Activated B cell treated with CpG ODN at 0.5 μM for 24 hours (primary cell): Measurements from ENCODE around the gene SPATA16. TPM values are rescaled to one million over a fixed set of nuclear protein-coding genes. Genes with fewer than 3 reads are reported as not detected.

Source experiments
- ATAC-seq: fragments of 200-7000 bp; cut with Tn5 transposase; one replicate; pipeline ENCODE4 v1.10.0; 2021; ENCODE audit warnings: low read depth, mild to moderate bottlenecking, moderate library complexity
- CTCF ChIA-PET: fragments of 350-600 bp; sonication (Branson Sonifier 250); formaldehyde crosslinking; loops from one replicate; lab custom pipeline; 2021; ENCODE audit warnings: antibody characterized with exemption; lab: Charles Lee
- POLR2A ChIA-PET: fragments of 350-600 bp; sonication (Branson Sonifier 250); formaldehyde crosslinking; loops from one replicate; lab custom pipeline; 2021; ENCODE audit warnings: antibody characterized with exemption; lab: Charles Lee
- DNase-seq: peaks from one replicate; pipeline ENCODE4 v3.0.0; 2022
- H3K27ac Mint-ChIP-seq: one replicate; pipeline ENCODE4 v1.8.0; 2020; ENCODE audit warnings: mixed read lengths
- H3K27me3 Mint-ChIP-seq: one replicate; pipeline ENCODE4 v1.8.0; 2021; ENCODE audit warnings: mixed read lengths
- H3K36me3 Mint-ChIP-seq: one replicate; pipeline ENCODE4 v1.8.0; 2021; ENCODE audit warnings: low read depth, mixed read lengths
- H3K4me1 Mint-ChIP-seq: one replicate; pipeline ENCODE4 v1.8.0; 2021; ENCODE audit warnings: mixed read lengths
- H3K4me3 Mint-ChIP-seq: one replicate; pipeline ENCODE4 v1.8.0; 2020; ENCODE audit warnings: mild to moderate bottlenecking, mixed read lengths
- H3K9me3 Mint-ChIP-seq: one replicate; pipeline ENCODE4 v1.8.0; 2020; ENCODE audit warnings: mixed read lengths
- intact Hi-C: fragments of 100-400 bp; cut with micrococcal nuclease; formaldehyde crosslinking; loops from one replicate; pipeline ENCODE4 v1.15.1; 2024
- total RNA-seq: library from RNA; stranded (reverse); gene quantifications from 2 replicates; pipeline ENCODE4 v1.2.3, GENCODE V29; 2022
- TF ChIP-seq, protein P1 (sequence below): fragments of 200-600 bp; IDR thresholded peaks from one replicate; pipeline ENCODE4 v1.8.0; 2022; ENCODE audit warnings: antibody characterized with exemption, mild to moderate bottlenecking

The SPATA16 gene
- total RNA-seq, 1 donor from 2014 or later = not detected

DNA sequence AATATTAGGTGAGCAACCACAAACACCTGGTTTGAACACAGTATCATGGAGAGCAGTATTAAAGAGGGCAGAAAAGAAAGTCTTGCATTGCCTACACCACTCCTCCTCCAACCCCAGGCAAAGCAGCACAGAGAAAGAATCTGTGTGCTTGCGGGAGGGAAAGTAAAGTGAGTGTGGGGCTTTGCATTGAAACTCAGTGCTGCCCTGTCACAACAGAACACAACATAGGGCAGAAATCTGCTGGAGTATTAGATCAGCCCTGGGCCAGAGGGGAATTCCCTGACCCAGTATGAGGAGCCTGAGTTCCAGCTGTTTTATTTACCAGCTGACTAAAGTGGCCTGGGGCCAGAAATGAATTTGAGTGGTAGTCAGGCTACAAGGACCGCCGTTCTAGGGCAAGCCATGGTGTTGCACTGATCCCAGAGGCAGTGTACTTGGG is 75.5 kb downstream of the SPATA16 start:
- POLR2A ChIA-PET = no interaction called here
- intact Hi-C loops = no loop called here
- ATAC-seq = no peak
- peaks cover 8% of the 10 kb centered on the region for H3K9me3 Mint-ChIP-seq
- CTCF ChIA-PET = no interaction called here
- no peak overlapping the region for H3K27ac Mint-ChIP-seq
- H3K4me3 Mint-ChIP-seq = no peak overlapping the region
- H3K36me3 Mint-ChIP-seq = no peaks in the 10 kb centered on the region
- no peak for DNase-seq
- no peaks in the 10 kb centered on the region for H3K4me1 Mint-ChIP-seq
- TF ChIP-seq, protein P1, sequence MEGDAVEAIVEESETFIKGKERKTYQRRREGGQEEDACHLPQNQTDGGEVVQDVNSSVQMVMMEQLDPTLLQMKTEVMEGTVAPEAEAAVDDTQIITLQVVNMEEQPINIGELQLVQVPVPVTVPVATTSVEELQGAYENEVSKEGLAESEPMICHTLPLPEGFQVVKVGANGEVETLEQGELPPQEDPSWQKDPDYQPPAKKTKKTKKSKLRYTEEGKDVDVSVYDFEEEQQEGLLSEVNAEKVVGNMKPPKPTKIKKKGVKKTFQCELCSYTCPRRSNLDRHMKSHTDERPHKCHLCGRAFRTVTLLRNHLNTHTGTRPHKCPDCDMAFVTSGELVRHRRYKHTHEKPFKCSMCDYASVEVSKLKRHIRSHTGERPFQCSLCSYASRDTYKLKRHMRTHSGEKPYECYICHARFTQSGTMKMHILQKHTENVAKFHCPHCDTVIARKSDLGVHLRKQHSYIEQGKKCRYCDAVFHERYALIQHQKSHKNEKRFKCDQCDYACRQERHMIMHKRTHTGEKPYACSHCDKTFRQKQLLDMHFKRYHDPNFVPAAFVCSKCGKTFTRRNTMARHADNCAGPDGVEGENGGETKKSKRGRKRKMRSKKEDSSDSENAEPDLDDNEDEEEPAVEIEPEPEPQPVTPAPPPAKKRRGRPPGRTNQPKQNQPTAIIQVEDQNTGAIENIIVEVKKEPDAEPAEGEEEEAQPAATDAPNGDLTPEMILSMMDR = no peak
- no peaks in the 10 kb centered on the region for H3K27me3 Mint-ChIP-seq

DNA sequence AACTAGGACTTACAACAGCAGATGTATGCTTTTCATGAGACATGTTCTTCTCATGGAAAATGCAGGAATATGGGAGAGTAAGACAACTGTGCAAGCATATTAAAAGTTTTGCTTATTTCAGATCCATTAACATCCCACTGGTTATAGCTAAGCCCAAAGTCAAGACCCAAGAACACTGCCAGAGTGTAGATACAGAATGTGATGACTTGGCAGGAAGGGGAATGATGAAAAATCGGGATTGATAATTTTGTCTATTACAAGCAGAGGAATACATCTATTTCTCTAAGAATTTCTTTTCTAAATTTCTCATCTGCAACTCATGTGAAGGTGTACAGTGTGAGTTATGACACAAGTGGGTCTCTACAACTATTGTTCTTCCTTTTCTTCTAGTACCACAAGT is 76.4 kb downstream of the SPATA16 start:
- DNase-seq (no peak), ATAC-seq (no peak)
- Mint-ChIP-seq H3K4me1 (no peaks in the 10 kb centered on the region), H3K27me3 (no peaks in the 10 kb centered on the region), H3K36me3 (no peaks in the 10 kb centered on the region), H3K27ac (no peak overlapping the region), H3K9me3 (peaks cover 8% of the 10 kb centered on the region), H3K4me3 (no peak overlapping the region)
- POLR2A ChIA-PET = no interaction called here
- intact Hi-C loops = no loop called here
- CTCF ChIA-PET = no interaction called here
- TF ChIP-seq, protein P1 = no peak

DNA sequence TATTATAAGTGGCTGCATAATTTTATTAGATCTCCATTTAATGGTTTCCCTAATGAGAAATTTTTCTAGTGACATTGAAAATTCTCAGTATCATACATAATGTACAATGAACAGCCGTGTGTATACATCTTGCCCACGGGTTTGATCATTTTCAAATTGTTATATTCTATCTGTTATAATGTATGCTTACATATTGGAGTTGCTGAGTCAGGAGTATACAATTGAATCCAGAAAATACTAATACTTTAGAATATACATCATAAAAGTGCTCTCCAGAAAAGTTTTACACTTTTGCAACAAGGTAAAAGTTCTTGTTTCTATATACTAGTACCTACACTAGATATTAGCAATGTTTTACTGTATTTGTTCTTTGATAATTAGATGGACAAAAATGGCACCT is 82.8 kb downstream of the SPATA16 start:
- Mint-ChIP-seq H3K9me3 (no peaks in the 10 kb centered on the region), H3K36me3 (no peaks in the 10 kb centered on the region), H3K4me3 (no peak overlapping the region), H3K4me1 (no peaks in the 10 kb centered on the region), H3K27ac (no peak overlapping the region), H3K27me3 (no peaks in the 10 kb centered on the region)
- intact Hi-C loops = no loop called here
- DNase-seq = no peak
- TF ChIP-seq, protein P1 = no peak
- no peak for ATAC-seq
- CTCF ChIA-PET = no interaction called here
- POLR2A ChIA-PET = no interaction called here

DNA sequence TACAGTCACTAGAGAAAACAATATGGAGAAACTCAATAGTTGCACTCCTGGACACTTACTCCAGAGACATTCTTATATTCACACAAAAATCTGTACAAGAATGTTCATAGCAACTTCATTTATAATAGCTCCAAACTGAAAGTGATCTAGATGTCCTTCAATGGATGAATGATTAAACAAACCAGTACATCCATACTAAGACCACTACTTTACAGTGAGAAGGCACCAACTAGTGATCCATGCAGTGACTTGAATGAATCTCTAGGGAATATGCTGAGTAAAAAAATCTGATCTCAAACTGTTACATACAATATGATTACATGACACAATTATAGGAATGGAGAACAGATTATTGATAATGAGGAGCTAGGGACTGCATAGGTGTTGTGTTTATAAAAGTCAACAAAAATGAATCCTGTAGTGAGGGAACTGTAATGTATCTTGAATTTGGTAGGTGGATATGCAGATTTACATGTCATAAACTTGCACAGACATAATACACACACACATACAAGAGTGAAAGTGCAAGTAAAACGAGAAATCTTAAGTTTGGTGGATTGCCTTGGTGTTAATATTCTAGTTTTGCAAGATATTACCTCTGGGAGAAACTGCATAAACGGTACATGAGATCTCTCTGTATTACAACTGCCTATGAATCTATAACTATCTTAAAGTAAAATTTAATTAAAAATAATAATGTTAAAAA is 85.7 kb downstream of the SPATA16 start:
- DNase-seq (no peak), ATAC-seq (no peak)
- Mint-ChIP-seq H3K4me1 (no peaks in the 10 kb centered on the region), H3K27ac (no peak overlapping the region), H3K27me3 (no peaks in the 10 kb centered on the region), H3K36me3 (no peaks in the 10 kb centered on the region), H3K9me3 (no peaks in the 10 kb centered on the region), H3K4me3 (no peak overlapping the region)
- intact Hi-C loops = no loop called here
- POLR2A ChIA-PET = no interaction called here
- CTCF ChIA-PET = no interaction called here
- TF ChIP-seq, protein P1 = no peak

DNA sequence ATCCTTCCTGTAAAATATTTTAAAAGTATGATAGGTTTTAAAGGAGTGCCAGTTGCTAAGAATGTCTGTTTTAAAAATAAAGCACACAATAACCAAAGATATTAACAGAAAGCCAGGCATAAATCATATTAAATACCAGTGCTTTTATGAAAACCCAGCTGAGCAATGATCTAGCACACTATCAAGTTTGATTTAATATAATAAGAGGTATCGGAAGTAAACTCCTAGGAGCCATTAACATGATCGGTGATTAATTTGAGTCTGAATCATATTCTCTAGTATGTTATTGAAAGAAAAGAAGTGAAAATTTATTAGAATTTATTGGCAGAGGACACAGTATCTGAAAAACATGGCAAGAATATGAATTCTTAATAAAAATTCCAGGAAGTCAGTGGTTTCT is 91.7 kb downstream of the SPATA16 start:
- DNase-seq (no peak), ATAC-seq (no peak)
- no peaks in the 10 kb centered on the region for H3K36me3 Mint-ChIP-seq
- POLR2A ChIA-PET = no interaction called here
- H3K4me3 Mint-ChIP-seq = no peak overlapping the region
- H3K9me3 Mint-ChIP-seq = no peaks in the 10 kb centered on the region
- intact Hi-C loops = no loop called here
- no peaks in the 10 kb centered on the region for H3K4me1 Mint-ChIP-seq
- CTCF ChIA-PET = no interaction called here
- no peaks in the 10 kb centered on the region for H3K27me3 Mint-ChIP-seq
- H3K27ac Mint-ChIP-seq = no peak overlapping the region
- TF ChIP-seq, protein P1 = no peak
